Effector memory CD4-positive, alpha-beta T cell (primary cell): ENCODE data around the gene CBLN1.
"Not testable (repeated sequence)": the region's sequence is repeated elsewhere in the genome, so short reads cannot be mapped to it uniquely, and the experiment has no call there.

Source experiments
- DNase-seq, 3 donors: peaks; one replicate each; pipeline ENCODE4 v3.0.0-alpha.2; 2020
- H3K27ac ChIP-seq: 2 replicates; pipeline ENCODE4 v1.7.0; 2013; ENCODE audit warnings: mild to moderate bottlenecking, low read length, moderate library complexity; ENCODE audit not compliant: insufficient read depth, poor library complexity, severe bottlenecking
- H3K27me3 ChIP-seq: replicated peaks from 2 replicates; pipeline ENCODE4 v1.7.0; 2013; ENCODE audit warnings: mild to moderate bottlenecking, low read length; ENCODE audit not compliant: insufficient read depth, control insufficient read depth, poor library complexity, severe bottlenecking
- H3K36me3 ChIP-seq: 2 replicates; pipeline ENCODE4 v1.7.0; 2013; ENCODE audit warnings: mild to moderate bottlenecking, low read length, moderate library complexity; ENCODE audit not compliant: control insufficient read depth, insufficient read depth
- H3K4me1 ChIP-seq: 2 replicates; pipeline ENCODE4 v1.7.0; 2013; ENCODE audit warnings: low read length, mild to moderate bottlenecking; ENCODE audit not compliant: control insufficient read depth, insufficient read depth, poor library complexity, severe bottlenecking
- H3K4me3 ChIP-seq: 2 replicates; pipeline ENCODE4 v1.7.0; 2013; ENCODE audit warnings: low read length, low read depth, mild to moderate bottlenecking; ENCODE audit not compliant: insufficient read depth, poor library complexity, severe bottlenecking
- H3K9me3 ChIP-seq: 2 replicates; pipeline ENCODE4 v1.7.0; 2013; ENCODE audit warnings: mild to moderate bottlenecking, low read length, moderate library complexity; ENCODE audit not compliant: control insufficient read depth

The CBLN1 gene

DNA sequence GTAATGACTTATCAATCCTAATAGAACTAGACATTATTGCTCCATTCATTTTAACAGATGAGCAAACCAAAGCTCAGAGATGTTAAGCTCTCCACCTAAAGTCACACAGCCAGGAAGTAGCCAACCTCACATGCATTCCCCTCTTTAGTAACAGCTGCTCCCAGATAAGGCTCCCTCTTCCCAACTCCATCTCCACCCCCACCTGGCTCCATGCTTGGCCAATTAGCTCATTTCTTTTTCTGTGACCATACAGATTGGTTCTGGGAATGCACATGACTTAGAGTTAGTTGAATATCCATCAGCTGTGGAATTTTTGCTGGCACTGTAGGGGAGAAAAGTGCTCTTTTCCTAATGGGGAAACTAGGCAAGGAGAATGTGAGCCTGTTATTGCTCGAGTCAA is 13.0 kb downstream of the CBLN1 start:
- H3K27me3 ChIP-seq, result peaks cover 3% of the 10 kb centered on the region
- DNase-seq, result no peak
- no peaks in the 10 kb centered on the region for H3K9me3 ChIP-seq
- H3K4me1 ChIP-seq, result no peaks in the 10 kb centered on the region
- no peak overlapping the region for H3K4me3 ChIP-seq
- no peak overlapping the region for H3K27ac ChIP-seq
- no peaks in the 10 kb centered on the region for H3K36me3 ChIP-seq

GRCh38 chr16:49262501-49262900 is 19.1 kb downstream of the CBLN1 start:
- no peaks in the 10 kb centered on the region for H3K36me3 ChIP-seq
- H3K9me3 ChIP-seq, result no peaks in the 10 kb centered on the region
- no peaks in the 10 kb centered on the region for H3K27me3 ChIP-seq
- H3K27ac ChIP-seq, result no peak overlapping the region
- no peak for DNase-seq
- no peak overlapping the region for H3K4me3 ChIP-seq
- H3K4me1 ChIP-seq, result no peaks in the 10 kb centered on the region

GRCh38 chr16:49261930-49262329 is 19.7 kb downstream of the CBLN1 start:
- no peak overlapping the region for H3K4me3 ChIP-seq
- DNase-seq, result no peak
- no peaks in the 10 kb centered on the region for H3K9me3 ChIP-seq
- H3K27ac ChIP-seq, result no peak overlapping the region
- no peaks in the 10 kb centered on the region for H3K4me1 ChIP-seq
- no peaks in the 10 kb centered on the region for H3K36me3 ChIP-seq
- no peaks in the 10 kb centered on the region for H3K27me3 ChIP-seq

GRCh38 chr16:49260956-49261530 is 20.6 kb downstream of the CBLN1 start:
- Histone ChIP-seq H3K27ac (no peak overlapping the region), H3K9me3 (no peaks in the 10 kb centered on the region), H3K4me3 (no peak overlapping the region), H3K36me3 (no peaks in the 10 kb centered on the region), H3K4me1 (no peaks in the 10 kb centered on the region), H3K27me3 (no peaks in the 10 kb centered on the region)
- DNase-seq, result no peak

DNA sequence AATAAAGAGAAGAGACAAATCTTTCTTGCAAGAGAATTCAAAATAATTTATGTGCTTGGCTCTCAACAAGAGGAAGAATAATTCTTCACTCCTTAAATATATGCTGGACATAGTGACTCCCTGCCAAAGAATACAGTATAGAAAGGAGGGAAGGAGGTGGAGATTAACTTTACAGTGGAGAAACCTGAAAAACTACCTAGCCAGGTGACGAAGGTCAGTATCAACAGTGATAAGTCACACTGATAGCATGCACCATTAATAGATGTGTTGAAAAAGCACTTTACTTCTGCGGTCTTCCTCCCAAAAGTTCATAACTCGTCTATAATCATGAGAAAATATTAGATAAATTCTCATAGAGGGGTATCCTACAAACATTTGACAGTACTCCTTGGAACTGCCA is 21.4 kb downstream of the CBLN1 start:
- DNase-seq, result no peak
- Histone ChIP-seq H3K4me3 (no peak overlapping the region), H3K4me1 (no peaks in the 10 kb centered on the region), H3K27ac (no peak overlapping the region), H3K36me3 (no peaks in the 10 kb centered on the region), H3K9me3 (no peaks in the 10 kb centered on the region), H3K27me3 (no peaks in the 10 kb centered on the region)

DNA sequence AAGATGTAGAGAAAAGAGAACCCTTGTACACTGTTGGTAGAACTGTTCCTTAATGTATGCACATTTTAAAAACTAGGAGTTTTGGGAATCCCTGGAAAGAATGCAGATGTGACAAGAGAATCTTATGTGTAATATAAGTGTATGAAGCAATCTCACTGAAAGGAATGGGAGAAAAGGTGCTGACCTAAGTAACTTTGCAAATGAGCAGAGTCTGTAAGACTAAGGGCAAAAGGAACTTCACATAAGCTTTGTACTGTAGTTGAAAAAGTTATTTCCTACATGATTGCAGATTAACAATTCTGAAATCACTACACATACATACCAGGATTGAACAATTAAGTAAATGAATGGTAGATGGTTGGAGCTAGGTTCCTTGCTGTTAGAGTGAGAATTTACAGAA is 22.3 kb downstream of the CBLN1 start:
- no peak overlapping the region for H3K27ac ChIP-seq
- no peak for DNase-seq
- no peaks in the 10 kb centered on the region for H3K9me3 ChIP-seq
- no peaks in the 10 kb centered on the region for H3K36me3 ChIP-seq
- H3K4me3 ChIP-seq, result no peak overlapping the region
- no peaks in the 10 kb centered on the region for H3K27me3 ChIP-seq
- H3K4me1 ChIP-seq, result no peaks in the 10 kb centered on the region

GRCh38 chr16:49250689-49251088 is 30.9 kb downstream of the CBLN1 start:
- no peak for DNase-seq
- no peaks in the 10 kb centered on the region for H3K36me3 ChIP-seq
- no peak overlapping the region for H3K4me3 ChIP-seq
- no peak overlapping the region for H3K27ac ChIP-seq
- no peaks in the 10 kb centered on the region for H3K9me3 ChIP-seq
- no peaks in the 10 kb centered on the region for H3K4me1 ChIP-seq
- H3K27me3 ChIP-seq, result no peaks in the 10 kb centered on the region

GRCh38 chr16:49248227-49248626 is 33.4 kb downstream of the CBLN1 start:
- Histone ChIP-seq H3K4me3 (no peak overlapping the region), H3K36me3 (no peaks in the 10 kb centered on the region), H3K27ac (no peak overlapping the region), H3K4me1 (no peaks in the 10 kb centered on the region), H3K9me3 (no peaks in the 10 kb centered on the region), H3K27me3 (no peaks in the 10 kb centered on the region)
- no peak for DNase-seq

DNA sequence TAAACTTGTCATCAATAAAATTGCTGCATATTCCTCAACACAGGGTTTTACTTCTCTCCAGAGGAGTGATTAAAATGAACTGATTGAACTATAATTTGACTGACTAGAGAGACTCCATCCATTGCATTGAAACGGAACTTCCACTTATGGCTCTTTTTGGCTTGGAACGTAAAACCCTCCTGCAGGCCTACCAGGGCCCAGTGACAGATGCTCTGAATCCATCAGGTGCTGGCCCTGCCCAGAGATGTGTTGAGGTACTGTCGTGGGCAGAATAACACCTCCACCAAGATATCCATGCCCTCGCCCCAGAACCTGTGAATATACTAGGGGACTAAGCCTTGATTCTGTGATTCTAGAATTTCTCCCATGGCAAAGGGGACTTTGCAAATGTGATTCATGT is 45.4 kb downstream of the CBLN1 start:
- no peaks in the 10 kb centered on the region for H3K27me3 ChIP-seq
- H3K36me3 ChIP-seq, result no peaks in the 10 kb centered on the region
- H3K9me3 ChIP-seq, result no peaks in the 10 kb centered on the region
- DNase-seq, result no peak
- H3K27ac ChIP-seq, result no peak overlapping the region
- H3K4me1 ChIP-seq, result no peaks in the 10 kb centered on the region
- H3K4me3 ChIP-seq, result no peak overlapping the region

DNA sequence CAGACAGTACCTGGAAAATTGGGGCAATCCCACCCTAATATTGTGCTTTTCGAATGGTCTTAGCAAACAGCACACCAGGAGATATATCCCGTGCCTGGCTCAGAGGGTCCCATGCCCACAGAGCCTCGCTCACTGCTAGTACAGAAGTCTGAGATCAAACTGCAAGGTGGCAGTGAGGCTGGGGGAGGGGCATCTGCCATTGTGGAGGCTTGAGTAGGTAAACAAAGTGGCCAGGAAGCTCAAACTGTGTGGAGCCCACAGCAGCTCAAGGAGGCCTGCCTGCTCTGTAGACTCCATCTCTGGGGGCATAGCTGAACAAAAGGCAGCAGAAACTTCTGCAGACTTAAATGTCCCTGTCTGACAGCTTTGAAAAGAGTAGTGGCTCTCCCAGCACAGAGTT is 53.3 kb downstream of the CBLN1 start:
- H3K27ac ChIP-seq, H3K27me3 ChIP-seq, H3K9me3 ChIP-seq, DNase-seq, H3K4me1 ChIP-seq, H3K36me3 ChIP-seq, H3K4me3 ChIP-seq: not testable (repeated sequence)
